Gastroesophageal sphincter (tissue), 4 donors: Measurements from ENCODE around the gene C13orf42. TPM values are rescaled to one million over a fixed set of nuclear protein-coding genes. Genes with fewer than 3 reads are reported as not detected.

Experiments
- ATAC-seq: fragments of 150-250 bp; one replicate; pipeline ENCODE4 v1.9.1; 2016; ENCODE audit warnings: mild to moderate bottlenecking, moderate library complexity
- H3K27ac ChIP-seq, 4 donors: fragments of 200-600 bp; sonication (generic) in 3 of 4; 1 replicate in 3 of 4; 2 replicates in 1 of 4; pipeline ENCODE4 v1.5.1; 2016 to 2019
- H3K27me3 ChIP-seq: fragments of 200-600 bp; sonication (generic); one replicate; pipeline ENCODE4 v1.5.1; 2019
- H3K36me3 ChIP-seq, 2 donors: fragments of 200-600 bp; sonication (generic); one replicate each; pipeline ENCODE4 v1.5.1; 2019; ENCODE audit warnings: control low read depth in 1 of 2
- H3K4me1 ChIP-seq, 3 donors: fragments of 200-600 bp; sonication (generic); 1 replicate in 2 of 3; 2 replicates in 1 of 3; pipeline ENCODE4 v1.5.1; 2016 to 2019; ENCODE audit warnings: control low read depth in 2 of 3
- H3K4me3 ChIP-seq, 2 donors: fragments of 200-600 bp; sonication (generic); one replicate each; pipeline ENCODE4 v1.5.1; 2019; ENCODE audit warnings: mild to moderate bottlenecking in 1 of 2, moderate library complexity in 1 of 2
- H3K9me3 ChIP-seq, 3 donors: fragments of 200-600 bp; sonication (generic); one replicate each; pipeline ENCODE4 v1.5.1; 2017 to 2019; ENCODE audit warnings: control low read depth in 2 of 3
- EP300 ChIP-seq: sonication (generic); formaldehyde crosslinking; IDR thresholded peaks from one replicate; pipeline ENCODE4 v1.6.1; 2017; ENCODE audit warnings: antibody characterized with exemption, mild to moderate bottlenecking
- POLR2A ChIP-seq, 2 donors: fragments of 450-650 bp; IDR thresholded peaks; one replicate each; pipeline ENCODE4 v1.6.1; 2017; ENCODE audit warnings: antibody characterized with exemption in 2 of 2, mild to moderate bottlenecking in 2 of 2, moderate library complexity in 1 of 2
- POLR2AphosphoS5 ChIP-seq: sonication (generic); formaldehyde crosslinking; IDR thresholded peaks from one replicate; pipeline ENCODE4 v1.6.1; 2017; ENCODE audit warnings: antibody characterized with exemption
- WGBS, 2 donors: methylation state at CpG; one replicate each; pipeline ENCODE4 v1.1.5; 2018; ENCODE audit warnings: low coverage in 1 of 2; 5-methylcytosine and 5-hydroxymethylcytosine counted together
- total RNA-seq, 4 donors: library from RNA; depleted of rRNA; stranded (reverse); fragments of >200 nt; gene quantifications; one replicate each; pipeline ENCODE4 v1.1.0, GENCODE V29; 2016
- TF ChIP-seq, protein P1 (sequence below), 4 experiments: fragments of 200-600 bp in 2 of 4; fragments of 450-650 bp in 2 of 4; sonication (generic) in 1 of 4; IDR thresholded peaks; one replicate each; pipeline ENCODE4 v1.5.1; 2017 to 2019; ENCODE audit warnings: antibody characterized with exemption in 4 of 4, mild to moderate bottlenecking in 2 of 4, moderate library complexity in 2 of 4

C13orf42 gene
- total RNA-seq, 4 donors from 2014 or later: 0.46 TPM; not detected in 3

- H3K4me3 ChIP-seq: no peak overlapping the region
- H3K36me3 ChIP-seq: no peaks in the 10 kb centered on the region
- 45 to 68% methylated on average over 2 to 5 of the region's 5 CpGs for WGBS, 2 donors
- no peaks in the 10 kb centered on the region for H3K4me1 ChIP-seq
- no peaks in the 10 kb centered on the region for H3K27me3 ChIP-seq
- no peak for ATAC-seq
- no peak for TF ChIP-seq POLR2AphosphoS5
- no peak for TF ChIP-seq EP300
- no peak for TF ChIP-seq POLR2A (IDR thresholded peaks at IDR 0.05)
- TF ChIP-seq, protein P1, sequence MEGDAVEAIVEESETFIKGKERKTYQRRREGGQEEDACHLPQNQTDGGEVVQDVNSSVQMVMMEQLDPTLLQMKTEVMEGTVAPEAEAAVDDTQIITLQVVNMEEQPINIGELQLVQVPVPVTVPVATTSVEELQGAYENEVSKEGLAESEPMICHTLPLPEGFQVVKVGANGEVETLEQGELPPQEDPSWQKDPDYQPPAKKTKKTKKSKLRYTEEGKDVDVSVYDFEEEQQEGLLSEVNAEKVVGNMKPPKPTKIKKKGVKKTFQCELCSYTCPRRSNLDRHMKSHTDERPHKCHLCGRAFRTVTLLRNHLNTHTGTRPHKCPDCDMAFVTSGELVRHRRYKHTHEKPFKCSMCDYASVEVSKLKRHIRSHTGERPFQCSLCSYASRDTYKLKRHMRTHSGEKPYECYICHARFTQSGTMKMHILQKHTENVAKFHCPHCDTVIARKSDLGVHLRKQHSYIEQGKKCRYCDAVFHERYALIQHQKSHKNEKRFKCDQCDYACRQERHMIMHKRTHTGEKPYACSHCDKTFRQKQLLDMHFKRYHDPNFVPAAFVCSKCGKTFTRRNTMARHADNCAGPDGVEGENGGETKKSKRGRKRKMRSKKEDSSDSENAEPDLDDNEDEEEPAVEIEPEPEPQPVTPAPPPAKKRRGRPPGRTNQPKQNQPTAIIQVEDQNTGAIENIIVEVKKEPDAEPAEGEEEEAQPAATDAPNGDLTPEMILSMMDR (IDR thresholded peaks at IDR 0.05): no peak
- no peaks in the 10 kb centered on the region for H3K9me3 ChIP-seq
- H3K27ac ChIP-seq: no peak overlapping the region
These were observed 67.8 kb downstream of the C13orf42 start for GRCh38 chr13:51043310-51043709.

- Histone ChIP-seq H3K36me3 (no peaks in the 10 kb centered on the region), H3K27ac (no peak overlapping the region), H3K9me3 (no peaks in the 10 kb centered on the region), H3K4me3 (no peak overlapping the region), H3K4me1 (no peaks in the 10 kb centered on the region), H3K27me3 (no peaks in the 10 kb centered on the region)
- no peak for ATAC-seq
- WGBS, 2 donors: 56 to 74% methylated on average over 3 to 5 of the region's 5 CpGs
- TF ChIP-seq POLR2AphosphoS5: no peak
- TF ChIP-seq EP300: no peak
- TF ChIP-seq, protein P1 (IDR thresholded peaks at IDR 0.05): no peak
- TF ChIP-seq POLR2A (IDR thresholded peaks at IDR 0.05): no peak
These were observed 69.4 kb downstream of the C13orf42 start for GRCh38 chr13:51041710-51042109.

- Histone ChIP-seq H3K4me3 (no peak overlapping the region), H3K27me3 (no peaks in the 10 kb centered on the region), H3K9me3 (no peaks in the 10 kb centered on the region), H3K4me1 (no peaks in the 10 kb centered on the region), H3K36me3 (no peaks in the 10 kb centered on the region), H3K27ac (no peak overlapping the region)
- WGBS, 2 donors: 94 to 95% methylated on average over 3 to 4 of the region's 4 CpGs
- ATAC-seq: no peak
- TF ChIP-seq EP300 (no peak), POLR2A (IDR thresholded peaks at IDR 0.05) (no peak), POLR2AphosphoS5 (no peak)
- TF ChIP-seq, protein P1 (IDR thresholded peaks at IDR 0.05): no peak
These were observed 69.9 kb downstream of the C13orf42 start for GRCh38 chr13:51041126-51041525.

GRCh38 chr13:51040431-51040830, 70.6 kb downstream of the C13orf42 start:
- Histone ChIP-seq H3K27me3 (no peaks in the 10 kb centered on the region), H3K4me1 (no peaks in the 10 kb centered on the region), H3K36me3 (no peaks in the 10 kb centered on the region), H3K4me3 (no peak overlapping the region), H3K27ac (no peak overlapping the region), H3K9me3 (no peaks in the 10 kb centered on the region)
- TF ChIP-seq EP300 (no peak), POLR2AphosphoS5 (no peak)
- TF ChIP-seq, protein P1 (IDR thresholded peaks at IDR 0.05): no peak
- ATAC-seq: no peak
- WGBS, 2 donors: 67 to 76% methylated on average over 1 to 5 of the region's 7 CpGs

GRCh38 chr13:51036418-51036817, 74.7 kb downstream of the C13orf42 start:
- Histone ChIP-seq H3K9me3 (no peaks in the 10 kb centered on the region), H3K4me1 (no peaks in the 10 kb centered on the region), H3K4me3 (no peak overlapping the region), H3K27me3 (no peaks in the 10 kb centered on the region), H3K27ac (no peak overlapping the region), H3K36me3 (no peaks in the 10 kb centered on the region)
- WGBS, 2 donors: 86 to 88% methylated on average over 2 of the region's 2 CpGs
- no peak for TF ChIP-seq EP300
- no peak for TF ChIP-seq POLR2AphosphoS5
- TF ChIP-seq, protein P1 (IDR thresholded peaks at IDR 0.05): no peak
- no peak for TF ChIP-seq POLR2A (IDR thresholded peaks at IDR 0.05)
- ATAC-seq: no peak
